HEK293 (cell line): ENCODE data around the gene ZMYM3.

Experiments
- CTCF ChIP-seq: fragments of 450-650 bp; formaldehyde crosslinking; IDR thresholded peaks from 2 replicates; pipeline ENCODE4 v1.5.1; 2016; ENCODE audit warnings: missing biosample characterization, missing genetic modification characterization
- PRDM6 ChIP-seq: fragments of 450-650 bp; formaldehyde crosslinking; IDR thresholded peaks from 2 replicates; pipeline ENCODE4 v1.5.1; 2017; ENCODE audit warnings: missing biosample characterization, missing genetic modification characterization
- ZNF174 ChIP-seq: fragments of 450-650 bp; formaldehyde crosslinking; IDR thresholded peaks from 2 replicates; pipeline ENCODE4 v1.5.0; 2017; ENCODE audit warnings: missing biosample characterization, mild to moderate bottlenecking, missing genetic modification characterization
- ZNF292 ChIP-seq: fragments of 450-650 bp; formaldehyde crosslinking; IDR thresholded peaks from 2 replicates; pipeline ENCODE4 v1.5.1; 2016; ENCODE audit warnings: low read depth, missing biosample characterization, missing genetic modification characterization, borderline replicate concordance
- ZNF350 ChIP-seq: fragments of 450-650 bp; formaldehyde crosslinking; IDR thresholded peaks from 2 replicates; pipeline ENCODE4 v1.5.0; 2017; ENCODE audit warnings: missing biosample characterization, mild to moderate bottlenecking, missing genetic modification characterization
- ZNF514 ChIP-seq: fragments of 450-650 bp; formaldehyde crosslinking; IDR thresholded peaks from 2 replicates; pipeline ENCODE4 v1.5.1; 2016; ENCODE audit warnings: missing biosample characterization, missing genetic modification characterization
- TF ChIP-seq, protein P1 (sequence below): fragments of 450-650 bp; formaldehyde crosslinking; IDR thresholded peaks from 2 replicates; pipeline ENCODE4 v1.5.1; 2016; ENCODE audit warnings: missing biosample characterization, missing genetic modification characterization
- TF ChIP-seq, protein P2 (sequence below): fragments of 450-650 bp; formaldehyde crosslinking; IDR thresholded peaks from 2 replicates; pipeline ENCODE4 v1.5.1; 2016; ENCODE audit warnings: missing biosample characterization, missing genetic modification characterization, borderline replicate concordance

DNA sequence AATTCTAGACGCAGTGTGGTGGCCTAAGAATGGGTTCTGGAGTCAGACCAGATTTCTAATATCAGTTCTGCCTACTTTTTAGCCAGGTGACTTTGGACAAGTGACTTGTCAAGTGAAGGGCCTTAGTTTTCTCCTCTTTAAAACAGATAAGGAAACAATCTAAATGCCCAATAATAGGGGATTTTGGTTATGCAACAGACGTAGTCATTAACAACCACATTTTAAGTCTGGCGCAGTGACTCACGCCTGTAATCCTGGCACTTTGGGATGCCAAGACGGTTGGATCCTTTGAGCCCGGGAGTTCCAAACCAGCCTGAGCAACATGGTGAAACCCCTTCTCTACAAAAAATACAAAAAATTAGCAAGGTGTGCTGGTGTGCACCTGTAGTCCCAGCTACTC, 2.1 kb upstream of the ZMYM3 start:
- TF ChIP-seq ZNF514 (tag by site-specific recombination) (no peak), CTCF (tag by site-specific recombination) (no peak), ZNF174 (tag by site-specific recombination) (no peak), ZNF350 (tag by site-specific recombination) (no peak), PRDM6 (tag by site-specific recombination) (no peak), ZNF292 (tag by site-specific recombination) (no peak)
- TF ChIP-seq, protein P1, sequence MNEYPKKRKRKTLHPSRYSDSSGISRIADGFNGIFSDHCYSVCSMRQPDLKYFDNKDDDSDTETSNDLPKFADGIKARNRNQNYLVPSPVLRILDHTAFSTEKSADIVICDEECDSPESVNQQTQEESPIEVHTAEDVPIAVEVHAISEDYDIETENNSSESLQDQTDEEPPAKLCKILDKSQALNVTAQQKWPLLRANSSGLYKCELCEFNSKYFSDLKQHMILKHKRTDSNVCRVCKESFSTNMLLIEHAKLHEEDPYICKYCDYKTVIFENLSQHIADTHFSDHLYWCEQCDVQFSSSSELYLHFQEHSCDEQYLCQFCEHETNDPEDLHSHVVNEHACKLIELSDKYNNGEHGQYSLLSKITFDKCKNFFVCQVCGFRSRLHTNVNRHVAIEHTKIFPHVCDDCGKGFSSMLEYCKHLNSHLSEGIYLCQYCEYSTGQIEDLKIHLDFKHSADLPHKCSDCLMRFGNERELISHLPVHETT (tag by site-specific recombination): no peak
- TF ChIP-seq, protein P2, sequence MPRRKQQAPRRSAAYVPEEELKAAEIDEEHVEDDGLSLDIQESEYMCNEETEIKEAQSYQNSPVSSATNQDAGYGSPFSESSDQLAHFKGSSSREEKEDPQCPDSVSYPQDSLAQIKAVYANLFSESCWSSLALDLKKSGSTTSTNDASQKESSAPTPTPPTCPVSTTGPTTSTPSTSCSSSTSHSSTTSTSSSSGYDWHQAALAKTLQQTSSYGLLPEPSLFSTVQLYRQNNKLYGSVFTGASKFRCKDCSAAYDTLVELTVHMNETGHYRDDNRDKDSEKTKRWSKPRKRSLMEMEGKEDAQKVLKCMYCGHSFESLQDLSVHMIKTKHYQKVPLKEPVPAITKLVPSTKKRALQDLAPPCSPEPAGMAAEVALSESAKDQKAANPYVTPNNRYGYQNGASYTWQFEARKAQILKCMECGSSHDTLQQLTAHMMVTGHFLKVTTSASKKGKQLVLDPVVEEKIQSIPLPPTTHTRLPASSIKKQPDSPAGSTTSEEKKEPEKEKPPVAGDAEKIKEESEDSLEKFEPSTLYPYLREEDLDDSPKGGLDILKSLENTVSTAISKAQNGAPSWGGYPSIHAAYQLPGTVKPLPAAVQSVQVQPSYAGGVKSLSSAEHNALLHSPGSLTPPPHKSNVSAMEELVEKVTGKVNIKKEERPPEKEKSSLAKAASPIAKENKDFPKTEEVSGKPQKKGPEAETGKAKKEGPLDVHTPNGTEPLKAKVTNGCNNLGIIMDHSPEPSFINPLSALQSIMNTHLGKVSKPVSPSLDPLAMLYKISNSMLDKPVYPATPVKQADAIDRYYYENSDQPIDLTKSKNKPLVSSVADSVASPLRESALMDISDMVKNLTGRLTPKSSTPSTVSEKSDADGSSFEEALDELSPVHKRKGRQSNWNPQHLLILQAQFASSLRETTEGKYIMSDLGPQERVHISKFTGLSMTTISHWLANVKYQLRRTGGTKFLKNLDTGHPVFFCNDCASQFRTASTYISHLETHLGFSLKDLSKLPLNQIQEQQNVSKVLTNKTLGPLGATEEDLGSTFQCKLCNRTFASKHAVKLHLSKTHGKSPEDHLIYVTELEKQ (tag by site-specific recombination): no peak
